Right cardiac atrium (tissue), 5 donors: Measurements from ENCODE around the gene FERMT2. TPM values are rescaled to one million over a fixed set of nuclear protein-coding genes. Genes with fewer than 3 reads are reported as not detected.
A peak's percentile ranks its signal among the peaks of the same experiment; 100 is the strongest.

Source experiments
- ATAC-seq, 2 donors: fragments of 200-7000 bp; cut with Tn5 transposase; one replicate each; pipeline versions ENCODE4 v1.8.0 to v1.9.1; 2020; ENCODE audit warnings: moderate library complexity in 2 of 2, mild to moderate bottlenecking in 1 of 2
- DNase-seq, 3 donors: peaks; one replicate each; pipeline ENCODE4 v3.0.0-alpha.2; 2020
- H3K27ac ChIP-seq: one replicate; pipeline ENCODE4 v1.5.1; 2013; ENCODE audit warnings: mild to moderate bottlenecking, low read length, control low read depth, moderate library complexity
- H3K27me3 ChIP-seq: one replicate; pipeline ENCODE4 v1.6.1; 2013; ENCODE audit not compliant: control insufficient read depth, insufficient read depth
- H3K4me1 ChIP-seq: one replicate; pipeline ENCODE4 v1.6.1; 2013; ENCODE audit warnings: low read length; ENCODE audit not compliant: control insufficient read depth, insufficient read depth
- H3K4me3 ChIP-seq: one replicate; pipeline ENCODE4 v1.5.1; 2013; ENCODE audit warnings: low read length, control low read depth
- H3K9me3 ChIP-seq: one replicate; pipeline ENCODE4 v1.6.1; 2013; ENCODE audit warnings: low read length; ENCODE audit not compliant: control insufficient read depth
- WGBS: extraction: QIAGEN DNeasy Blood & Tissue Kit; methylation state at CpG from one replicate; pipeline ENCODE4 v1.1.7; 2013; 5-methylcytosine and 5-hydroxymethylcytosine counted together
- intact Hi-C, 4 donors: fragments of 100-400 bp; cut with DNase I; formaldehyde crosslinking; loops; one replicate each; pipeline versions ENCODE4 v1.11.0 to v1.14.0; 2022 to 2023
- polyA plus RNA-seq: library from polyadenylated mRNA; stranded (reverse); fragments of 200-250 nt; gene quantifications from one replicate; pipeline ENCODE4 v1.2.3, GENCODE V29; 2013
- total RNA-seq, 4 donors: library from RNA; stranded (reverse); fragmentation: NEBNext Ultra II Directional; extraction: Animal tissue kit (Norgen Biotek cat#: 25700); gene quantifications; one replicate each; pipeline ENCODE4 v1.2.1, GENCODE V29; 2021
- donor health status: healthy with polysubstance abuse.
- donor health status: DM: no; HTN: yes; CAD: no.
- donor health status: DM: no; HTN: no; CAD: no.
- donor health status: DM: no; HTN: yes; CAD: no; lungs with severe emphysema.
- donor health status: DM: yes; HTN: yes; CAD: no.

Gene FERMT2
- total and polyA plus RNA-seq, 5 donors = 48.8 to 180 (median 111) TPM

DNA sequence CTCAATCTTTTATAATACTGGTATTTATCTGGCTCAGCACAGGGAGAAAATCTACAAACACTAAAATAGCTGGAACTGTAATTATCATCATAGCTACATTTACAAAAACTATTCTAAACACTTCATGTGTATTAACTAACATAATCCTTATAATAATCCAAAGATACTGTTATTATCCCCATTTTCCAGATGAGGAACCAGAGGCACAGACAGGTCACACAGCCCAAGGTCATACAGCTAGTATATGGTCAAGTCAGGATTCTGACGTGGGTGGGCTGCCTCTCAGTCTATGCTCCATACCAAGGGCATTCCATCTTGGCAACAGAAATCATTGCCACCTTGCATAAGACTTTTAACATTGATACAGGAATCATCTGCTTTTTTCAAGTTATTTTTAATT lies 11.4 kb downstream of the FERMT2 start:
- H3K27ac ChIP-seq = no peak overlapping the region
- no peak for ATAC-seq
- 66% methylated on average over 1 of the region's 1 CpG for WGBS
- H3K27me3 ChIP-seq = no peaks in the 10 kb centered on the region
- H3K4me1 ChIP-seq = peaks cover 10% of the 10 kb centered on the region
- H3K9me3 ChIP-seq = no peaks in the 10 kb centered on the region
- DNase-seq = no peak
- no peak overlapping the region for H3K4me3 ChIP-seq
- intact Hi-C loops = loop anchor here in 1 of 4 donors (2.0 kb wide), 1 partner anchor 21 kb away; no protein-coding TSS in a partner anchor

DNA sequence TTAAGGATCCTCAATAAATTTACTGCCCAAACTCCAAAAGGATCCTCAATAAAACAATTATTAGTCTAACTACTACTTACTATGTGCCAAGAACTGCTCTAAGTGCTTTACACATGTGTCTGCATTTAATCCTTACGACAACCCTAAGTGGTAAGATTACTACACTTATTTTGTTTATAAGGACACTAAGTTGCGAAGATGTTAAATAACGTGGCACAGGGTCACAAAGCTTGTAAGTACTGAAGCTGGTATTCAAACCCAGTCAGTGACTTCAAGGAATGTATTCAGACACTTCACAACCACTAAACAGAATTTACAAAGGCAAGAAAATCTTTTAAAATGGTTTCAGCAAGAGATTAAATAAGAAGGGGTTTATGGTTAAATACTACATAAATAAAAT lies 13.0 kb downstream of the FERMT2 start:
- Histone ChIP-seq H3K27ac (no peak overlapping the region), H3K4me3 (no peak overlapping the region), H3K27me3 (no peaks in the 10 kb centered on the region), H3K4me1 (peaks cover 8% of the 10 kb centered on the region), H3K9me3 (no peaks in the 10 kb centered on the region)
- DNase-seq = no peak
- intact Hi-C loops = loop anchor here in 1 of 4 donors (2.0 kb wide), 1 partner anchor 19 kb away; no protein-coding TSS in a partner anchor
- 65% methylated on average over 3 of the region's 3 CpGs for WGBS
- ATAC-seq = no peak

DNA sequence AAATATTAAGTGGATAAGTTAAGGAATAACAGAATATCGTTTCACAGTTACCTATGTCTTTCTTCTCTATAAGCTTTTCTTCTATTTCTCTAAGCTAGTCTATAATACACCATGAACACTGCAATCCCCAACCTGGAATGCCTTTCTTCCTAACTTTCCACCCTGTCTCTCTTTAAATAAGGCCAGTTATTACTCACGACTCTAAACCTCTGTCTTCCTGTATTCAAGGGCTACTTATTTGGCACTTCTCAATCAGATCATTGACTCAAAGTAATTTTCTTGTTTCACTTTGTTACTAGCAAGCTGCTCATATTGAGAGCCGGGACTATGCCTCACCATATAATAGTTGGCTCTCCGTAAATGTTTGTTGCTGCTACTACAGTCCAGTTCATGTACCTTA lies 13.5 kb downstream of the FERMT2 start:
- Histone ChIP-seq H3K4me3 (no peak overlapping the region), H3K27me3 (no peaks in the 10 kb centered on the region), H3K27ac (no peak overlapping the region), H3K9me3 (no peaks in the 10 kb centered on the region), H3K4me1 (peaks cover 8% of the 10 kb centered on the region)
- intact Hi-C loops = no loop called here
- DNase-seq = no peak
- WGBS = 59% methylated on average over 4 of the region's 4 CpGs
- ATAC-seq = no peak

DNA sequence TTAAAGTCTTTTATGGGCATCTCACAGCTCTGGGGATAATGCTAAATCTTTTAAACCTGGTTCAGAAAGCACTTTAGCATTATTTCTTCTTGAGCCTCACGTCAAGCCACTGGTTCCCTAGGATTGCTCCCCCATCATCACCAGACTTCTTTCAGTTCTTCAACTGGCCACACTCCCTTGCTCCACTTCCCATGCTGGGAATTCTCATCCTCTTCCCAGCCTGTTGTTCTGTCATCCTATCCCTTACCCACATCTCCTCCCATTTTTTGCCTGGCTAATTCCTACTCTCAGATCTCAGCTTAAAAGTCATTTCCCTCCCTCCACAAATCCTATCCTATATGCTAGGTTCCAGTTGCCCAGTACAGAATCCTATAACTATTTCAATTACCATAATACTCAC lies 14.4 kb downstream of the FERMT2 start:
- no peak for DNase-seq
- H3K27ac ChIP-seq = no peak overlapping the region
- H3K4me3 ChIP-seq = no peak overlapping the region
- intact Hi-C loops = no loop called here
- no peaks in the 10 kb centered on the region for H3K27me3 ChIP-seq
- H3K9me3 ChIP-seq = no peaks in the 10 kb centered on the region
- peaks cover 8% of the 10 kb centered on the region for H3K4me1 ChIP-seq
- 83% methylated on average over 1 of the region's 1 CpG for WGBS
- no peak for ATAC-seq

DNA sequence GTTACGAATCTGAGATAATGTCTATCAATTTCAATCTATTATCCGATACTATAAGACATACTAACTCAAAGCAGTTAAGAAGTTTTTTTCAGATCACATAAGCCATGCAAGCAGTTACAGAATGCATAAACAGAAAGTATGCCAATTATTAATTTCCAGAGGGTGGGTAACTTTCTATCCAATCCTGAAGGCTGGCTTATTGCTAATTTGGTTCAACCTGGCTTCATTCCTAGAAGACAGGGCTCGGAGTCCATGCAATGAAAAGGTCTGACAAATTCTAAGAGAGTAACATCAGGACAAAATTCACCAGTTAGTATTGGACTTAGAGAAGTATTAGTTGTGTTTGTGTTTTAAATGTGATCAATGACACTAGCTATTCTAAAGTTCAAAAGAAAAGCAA lies 15.0 kb downstream of the FERMT2 start:
- no peaks in the 10 kb centered on the region for H3K27me3 ChIP-seq
- H3K9me3 ChIP-seq = no peaks in the 10 kb centered on the region
- DNase-seq = no peak
- intact Hi-C loops = no loop called here
- H3K27ac ChIP-seq = no peak overlapping the region
- H3K4me3 ChIP-seq = no peak overlapping the region
- 63% methylated on average over 3 of the region's 3 CpGs for WGBS
- peaks cover 8% of the 10 kb centered on the region for H3K4me1 ChIP-seq
- no peak for ATAC-seq

DNA sequence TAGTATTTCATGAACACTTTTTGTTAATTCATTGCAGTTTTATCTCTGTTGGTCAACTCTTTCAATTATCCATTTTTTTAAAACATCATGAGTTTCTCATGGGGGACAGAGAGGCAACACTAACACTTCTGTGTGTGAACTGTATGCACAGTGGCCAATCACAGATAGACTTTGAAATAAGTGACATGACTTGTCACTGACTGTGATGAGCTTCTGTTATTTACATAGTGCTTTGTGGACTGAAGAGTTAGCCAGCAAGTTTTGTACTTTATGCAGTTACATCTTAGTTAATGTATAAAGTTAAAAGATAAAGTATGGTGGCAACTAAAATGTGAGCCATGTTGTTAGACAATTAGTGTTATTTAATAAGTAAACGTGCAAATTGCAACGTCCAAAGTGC lies 16.1 kb downstream of the FERMT2 start:
- H3K4me1 ChIP-seq = peaks cover 11% of the 10 kb centered on the region
- intact Hi-C loops = no loop called here

DNA sequence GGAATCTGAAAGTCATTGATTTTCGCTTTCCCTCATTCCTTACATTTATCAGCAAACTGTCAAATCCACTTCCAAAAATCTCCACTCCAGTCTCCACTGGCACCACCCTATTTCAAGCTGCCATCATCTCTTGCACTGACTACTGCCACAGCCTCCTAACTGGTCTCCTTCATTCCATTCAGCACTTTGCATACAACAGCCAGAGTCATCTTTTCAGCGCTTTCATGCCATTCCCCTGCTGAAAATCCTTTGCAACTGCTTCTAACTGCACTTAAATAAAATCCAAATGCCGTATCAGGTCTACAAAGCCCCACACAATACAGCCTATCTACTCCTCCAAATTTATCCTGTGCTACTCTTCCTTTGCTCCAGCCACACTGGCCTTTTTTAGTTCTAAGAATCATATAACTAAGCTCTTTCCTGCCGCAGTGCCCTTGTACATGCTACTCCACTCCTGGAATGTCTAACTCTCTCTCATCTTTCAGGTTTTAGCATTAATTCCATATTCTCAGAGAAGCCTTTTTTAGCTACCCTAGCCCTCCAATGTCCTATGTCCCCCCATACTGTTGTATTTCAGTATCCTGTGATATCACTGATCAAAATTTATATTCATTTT lies 21.6 kb downstream of the FERMT2 start:
- DNase-seq (no peak), ATAC-seq (no peak)
- Histone ChIP-seq H3K27me3 (no peaks in the 10 kb centered on the region), H3K4me1 (peaks cover 24% of the 10 kb centered on the region), H3K4me3 (no peak overlapping the region), H3K27ac (no peak overlapping the region), H3K9me3 (no peaks in the 10 kb centered on the region)
- intact Hi-C loops = no loop called here
- 96% methylated on average over 4 of the region's 4 CpGs for WGBS

More for the DNA sequence above, 16.1 kb downstream of the FERMT2 start:
- WGBS = 55% methylated on average over 2 of the region's 2 CpGs
- DNase-seq = no peak
- Histone ChIP-seq H3K9me3 (no peaks in the 10 kb centered on the region), H3K27me3 (no peaks in the 10 kb centered on the region), H3K4me3 (no peak overlapping the region), H3K27ac (no peak overlapping the region)
- ATAC-seq = no peak

DNA sequence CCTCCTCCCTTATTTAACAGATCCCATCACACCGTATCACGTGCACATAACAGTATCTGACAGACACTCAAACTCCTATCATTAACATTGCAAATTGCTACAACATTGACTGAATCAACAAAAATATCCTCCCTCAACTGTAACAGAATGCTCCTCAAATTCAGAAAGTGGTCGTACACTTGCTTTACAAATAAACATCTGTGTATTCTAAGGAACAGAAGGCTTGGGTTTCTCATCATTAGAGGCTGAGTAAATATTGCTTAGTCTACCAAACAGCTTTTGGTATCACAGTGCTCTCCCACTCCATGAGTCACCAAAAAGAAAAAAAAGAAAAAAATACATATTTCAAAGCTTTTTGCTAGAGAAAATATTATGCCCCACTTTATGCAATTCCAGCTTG lies 23.9 kb downstream of the FERMT2 start:
- ATAC-seq = peak in 1 of 2 donors; percentile 19
- Histone ChIP-seq H3K4me1 (peaks cover 30% of the 10 kb centered on the region), H3K9me3 (no peaks in the 10 kb centered on the region), H3K27ac (no peak overlapping the region), H3K27me3 (no peaks in the 10 kb centered on the region), H3K4me3 (no peak overlapping the region)
- intact Hi-C loops = no loop called here
- WGBS = 37% methylated on average over 3 of the region's 3 CpGs
- no peak for DNase-seq

DNA sequence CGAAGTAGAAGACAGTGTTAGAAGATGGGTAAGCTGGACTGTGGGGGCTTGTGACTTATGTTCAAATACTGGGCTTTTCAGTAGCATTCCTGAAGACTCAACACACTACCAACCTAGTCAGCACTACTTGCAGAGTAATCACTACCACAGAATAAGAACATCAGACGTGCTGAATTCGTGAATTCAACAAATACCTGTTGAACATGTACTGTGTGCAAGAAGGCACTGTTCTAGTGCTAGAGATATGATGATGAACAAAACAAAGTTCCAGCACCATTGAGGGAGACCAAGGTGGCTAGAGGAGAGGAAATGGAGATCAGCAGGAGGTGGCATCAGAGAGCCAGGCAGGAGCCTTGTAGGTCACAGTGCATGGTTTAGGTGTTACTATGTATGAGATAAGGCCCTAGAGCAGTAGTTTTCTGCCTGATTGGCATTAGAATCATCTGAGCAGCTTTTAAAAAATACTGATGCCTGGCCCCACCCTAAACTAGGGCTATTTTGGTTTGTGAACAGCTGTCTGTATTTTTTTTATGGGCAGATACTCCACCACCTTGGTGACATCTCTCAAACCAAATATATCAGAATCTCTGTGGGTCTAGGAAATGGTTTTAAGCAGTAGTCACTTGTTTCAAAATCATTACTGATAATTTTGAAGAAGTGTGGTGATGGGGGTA lies 26.8 kb downstream of the FERMT2 start:
- H3K27ac ChIP-seq = no peak overlapping the region
- intact Hi-C loops = no loop called here

DNA sequence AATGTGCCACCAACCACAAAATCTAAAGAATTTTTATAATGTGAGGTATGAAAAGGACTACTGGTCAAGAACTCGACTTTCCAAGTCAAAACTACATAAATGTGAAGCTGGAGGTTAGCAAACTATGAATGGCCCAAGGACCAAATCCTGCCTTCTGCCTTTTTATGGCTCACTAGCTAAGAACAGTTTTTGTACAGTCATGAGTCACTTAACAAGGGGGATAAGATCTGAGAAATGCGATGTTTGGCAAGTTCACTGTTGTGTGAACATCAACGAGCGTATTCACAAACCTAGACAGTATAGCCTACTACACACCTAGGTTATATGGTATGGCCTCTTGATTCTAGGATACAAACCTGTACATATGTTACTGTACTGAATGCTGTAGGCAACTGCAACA lies 28.2 kb downstream of the FERMT2 start:
- WGBS = 55% methylated on average over 4 of the region's 4 CpGs
- Histone ChIP-seq H3K4me3 (no peak overlapping the region), H3K9me3 (no peaks in the 10 kb centered on the region), H3K27ac (no peak overlapping the region), H3K27me3 (no peaks in the 10 kb centered on the region), H3K4me1 (peaks cover 20% of the 10 kb centered on the region)
- no peak for ATAC-seq
- intact Hi-C loops = no loop called here
- no peak for DNase-seq

More for the DNA sequence above, 26.8 kb downstream of the FERMT2 start:
- H3K9me3 ChIP-seq = no peaks in the 10 kb centered on the region
- ATAC-seq (peak; percentile 36 to 50), DNase-seq (no peak)
- no peaks in the 10 kb centered on the region for H3K27me3 ChIP-seq
- peaks cover 26% of the 10 kb centered on the region for H3K4me1 ChIP-seq
- 36% methylated on average over 3 of the region's 3 CpGs for WGBS
- no peak overlapping the region for H3K4me3 ChIP-seq

DNA sequence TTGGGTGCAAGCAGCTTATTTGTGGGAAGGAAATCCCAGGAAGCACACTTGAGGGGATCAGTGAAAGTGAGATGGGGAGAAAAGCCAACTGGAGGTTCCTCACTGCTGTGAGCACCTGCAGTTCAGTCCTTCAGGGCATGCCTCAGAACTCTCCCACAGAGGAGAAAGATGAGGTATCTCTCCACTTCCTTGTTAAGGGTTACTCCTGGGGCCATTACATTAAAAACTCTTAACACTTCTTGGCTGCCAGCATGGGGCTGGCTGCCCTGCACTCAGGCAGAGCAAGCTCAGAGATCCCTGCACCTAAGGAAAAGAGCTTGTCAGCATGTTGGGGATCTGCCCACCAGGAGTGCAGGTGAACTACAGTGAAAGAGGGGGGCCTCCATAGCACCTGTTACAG lies 28.8 kb downstream of the FERMT2 start:
- no peak for ATAC-seq
- Histone ChIP-seq H3K27ac (no peak overlapping the region), H3K4me1 (peaks cover 19% of the 10 kb centered on the region)

More for the DNA sequence above, 28.8 kb downstream of the FERMT2 start:
- intact Hi-C loops = no loop called here
- no peak overlapping the region for H3K4me3 ChIP-seq
- H3K27me3 ChIP-seq = no peaks in the 10 kb centered on the region
- no peak for DNase-seq
- H3K9me3 ChIP-seq = no peaks in the 10 kb centered on the region
